Hepatocyte (in vitro differentiated cells): Measurements from ENCODE around the gene KCNK13. TPM values are rescaled to one million over a fixed set of nuclear protein-coding genes. Genes with fewer than 3 reads are reported as not detected.
A peak's percentile ranks its signal among the peaks of the same experiment; 100 is the strongest.

Experiments used
- DNase-seq: peaks from one replicate; pipeline ENCODE4 v3.0.0-alpha.2; 2016; ENCODE audit warnings: low spot score
- H2AFZ ChIP-seq: fragments of 200-600 bp; sonication (generic); 2 replicates; pipeline ENCODE4 v1.6.0; 2016; ENCODE audit warnings: antibody characterized with exemption, mild to moderate bottlenecking
- H3K27ac ChIP-seq: fragments of 200-600 bp; sonication (generic); 2 replicates; pipeline ENCODE4 v1.5.1; 2016; ENCODE audit warnings: mild to moderate bottlenecking
- H3K27me3 ChIP-seq: fragments of 200-600 bp; sonication (generic); 2 replicates; pipeline ENCODE4 v1.6.1; 2016
- H3K36me3 ChIP-seq: fragments of 200-600 bp; sonication (generic); replicated peaks from 2 replicates; pipeline ENCODE4 v1.5.1; 2016; ENCODE audit warnings: low read depth; ENCODE audit not compliant: insufficient read depth
- H3K4me1 ChIP-seq: fragments of 200-600 bp; sonication (generic); 2 replicates; pipeline ENCODE4 v1.5.1; 2016; ENCODE audit warnings: mild to moderate bottlenecking, moderate library complexity; ENCODE audit not compliant: insufficient read depth
- H3K4me2 ChIP-seq: fragments of 200-600 bp; sonication (generic); 2 replicates; pipeline ENCODE4 v1.6.0; 2016
- H3K4me3 ChIP-seq: fragments of 200-600 bp; sonication (generic); 2 replicates; pipeline ENCODE4 v1.5.1; 2016; ENCODE audit warnings: mild to moderate bottlenecking
- H3K79me2 ChIP-seq: fragments of 200-600 bp; sonication (generic); 2 replicates; pipeline ENCODE4 v1.6.0; 2017; ENCODE audit warnings: mild to moderate bottlenecking
- H3K9me2 ChIP-seq: fragments of 200-600 bp; sonication (generic); replicated peaks from 2 replicates; pipeline ENCODE4 v1.6.0; 2017; ENCODE audit warnings: mild to moderate bottlenecking; ENCODE audit not compliant: insufficient read depth
- H3K9me3 ChIP-seq: fragments of 200-600 bp; sonication (generic); 2 replicates; pipeline ENCODE4 v1.5.1; 2016; ENCODE audit warnings: low read depth, mild to moderate bottlenecking
- H4K20me1 ChIP-seq: fragments of 200-600 bp; sonication (generic); 2 replicates; pipeline ENCODE4 v1.6.0; 2016; ENCODE audit warnings: mild to moderate bottlenecking; ENCODE audit not compliant: insufficient read depth, poor library complexity, severe bottlenecking
- CTCF ChIP-seq: fragments of 200-600 bp; sonication (generic); IDR thresholded peaks from 2 replicates; pipeline ENCODE4 v1.5.1; 2016; ENCODE audit warnings: antibody characterized with exemption, mild to moderate bottlenecking; ENCODE audit not compliant: poor library complexity
- EZH2 ChIP-seq: fragments of 200-600 bp; sonication (generic); IDR thresholded peaks from 2 replicates; pipeline ENCODE4 v1.6.1; 2016; ENCODE audit warnings: antibody characterized with exemption, mild to moderate bottlenecking, borderline replicate concordance
- EZH2phosphoT487 ChIP-seq: fragments of 200-600 bp; sonication (generic); IDR thresholded peaks from one replicate; pipeline ENCODE4 v1.6.1; 2018; ENCODE audit warnings: antibody characterized with exemption, mild to moderate bottlenecking, low read depth, moderate library complexity; ENCODE audit not compliant: unreplicated experiment, severe bottlenecking
- WGBS: methylation state at CpG from one replicate; pipeline ENCODE4 v1.1.6; 2016; ENCODE audit warnings: low lambda C conversion rate; ENCODE audit errors: missing lambda C conversion rate; 5-methylcytosine and 5-hydroxymethylcytosine counted together
- polyA plus RNA-seq: library from polyadenylated mRNA; unstranded; fragments of >200 nt; fragmentation: Nextera tagmentation; extraction: Ambion mirVana; gene quantifications from 2 replicates; pipeline ENCODE4 v1.2.1, GENCODE V29; 2016
- total RNA-seq: library from RNA; depleted of rRNA; stranded (reverse); fragments of >200 nt; gene quantifications from 2 replicates; pipeline ENCODE4 v1.2.3, GENCODE V29; 2014

KCNK13 gene
- total and polyA plus RNA-seq, 2 experiments from 2014 or later = 0.15 to 0.47 TPM

- Histone ChIP-seq H4K20me1 (no peaks in the 10 kb centered on the region), H3K27ac (no peak overlapping the region), H3K4me2 (no peak overlapping the region), H3K4me3 (no peak overlapping the region), H3K9me2 (no peaks in the 10 kb centered on the region), H3K4me1 (no peaks in the 10 kb centered on the region), H3K27me3 (no peaks in the 10 kb centered on the region), H2AFZ (no peak overlapping the region), H3K9me3 (no peaks in the 10 kb centered on the region), H3K36me3 (no peaks in the 10 kb centered on the region), H3K79me2 (no peaks in the 10 kb centered on the region)
- 88% methylated on average over 4 of the region's 4 CpGs for WGBS
- TF ChIP-seq CTCF = no peak
- no peak for TF ChIP-seq EZH2
- no peak for TF ChIP-seq EZH2phosphoT487
- no peak for DNase-seq
Measured at GRCh38 chr14:90105756-90106155, 44.0 kb downstream of the KCNK13 start.

DNA sequence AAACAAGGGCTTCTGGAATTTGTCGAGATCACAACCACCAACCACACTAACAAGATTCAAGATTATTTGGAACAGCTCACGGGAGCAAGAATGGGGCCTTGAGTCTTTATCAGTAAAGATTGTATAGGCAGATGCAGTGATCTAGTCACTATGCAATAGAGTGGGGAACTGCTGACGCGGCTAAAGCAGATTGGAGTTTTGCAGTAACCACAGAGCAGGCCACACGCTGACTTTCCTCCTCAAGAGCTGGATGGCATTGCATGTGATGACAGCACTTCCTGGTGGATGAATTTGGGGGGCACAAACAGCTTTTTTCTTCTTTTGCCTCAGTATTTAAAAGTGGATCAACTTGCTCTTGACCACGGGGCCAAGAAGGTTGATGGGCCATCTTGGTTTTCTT is 46.0 kb downstream of the KCNK13 start:
- TF ChIP-seq EZH2phosphoT487 (no peak), EZH2 (no peak), CTCF (no peak)
- Histone ChIP-seq H3K36me3 (no peaks in the 10 kb centered on the region), H3K9me3 (no peaks in the 10 kb centered on the region), H3K4me3 (no peak overlapping the region), H3K27ac (no peak overlapping the region), H3K79me2 (no peaks in the 10 kb centered on the region), H3K4me2 (no peak overlapping the region), H2AFZ (no peak overlapping the region), H4K20me1 (no peaks in the 10 kb centered on the region), H3K27me3 (no peaks in the 10 kb centered on the region), H3K4me1 (no peaks in the 10 kb centered on the region), H3K9me2 (no peaks in the 10 kb centered on the region)
- 88% methylated on average over 6 of the region's 6 CpGs for WGBS
- no peak for DNase-seq

DNA sequence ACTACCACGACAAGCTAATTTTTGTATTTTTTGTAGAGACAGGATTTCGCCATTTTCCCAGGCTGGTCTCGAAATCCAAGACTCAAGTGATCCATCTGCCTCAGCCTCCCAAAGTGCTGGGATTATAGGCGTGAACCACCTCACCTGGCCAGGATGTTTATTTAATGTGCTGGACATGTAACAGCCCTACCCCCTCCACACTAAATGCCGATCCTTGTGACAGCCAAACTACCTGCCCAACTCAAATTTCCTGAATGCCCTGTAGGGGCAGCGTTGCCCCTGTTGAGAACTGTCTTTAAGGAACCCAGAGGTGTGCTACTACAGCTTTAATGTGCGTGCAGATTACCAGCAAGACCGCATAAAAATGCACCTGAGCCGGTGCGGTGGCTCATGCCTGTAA is 48.1 kb downstream of the KCNK13 start:
- no peak for DNase-seq
- Histone ChIP-seq H3K79me2 (no peaks in the 10 kb centered on the region), H3K9me2 (no peaks in the 10 kb centered on the region), H3K36me3 (no peaks in the 10 kb centered on the region), H3K9me3 (no peaks in the 10 kb centered on the region), H3K27ac (no peak overlapping the region), H2AFZ (no peak overlapping the region), H4K20me1 (no peaks in the 10 kb centered on the region), H3K4me1 (no peaks in the 10 kb centered on the region), H3K27me3 (no peaks in the 10 kb centered on the region), H3K4me2 (no peak overlapping the region), H3K4me3 (no peak overlapping the region)
- no peak for TF ChIP-seq EZH2phosphoT487
- peak; percentile 28 for TF ChIP-seq CTCF
- no peak for TF ChIP-seq EZH2
- WGBS = 73% methylated on average over 10 of the region's 10 CpGs

DNA sequence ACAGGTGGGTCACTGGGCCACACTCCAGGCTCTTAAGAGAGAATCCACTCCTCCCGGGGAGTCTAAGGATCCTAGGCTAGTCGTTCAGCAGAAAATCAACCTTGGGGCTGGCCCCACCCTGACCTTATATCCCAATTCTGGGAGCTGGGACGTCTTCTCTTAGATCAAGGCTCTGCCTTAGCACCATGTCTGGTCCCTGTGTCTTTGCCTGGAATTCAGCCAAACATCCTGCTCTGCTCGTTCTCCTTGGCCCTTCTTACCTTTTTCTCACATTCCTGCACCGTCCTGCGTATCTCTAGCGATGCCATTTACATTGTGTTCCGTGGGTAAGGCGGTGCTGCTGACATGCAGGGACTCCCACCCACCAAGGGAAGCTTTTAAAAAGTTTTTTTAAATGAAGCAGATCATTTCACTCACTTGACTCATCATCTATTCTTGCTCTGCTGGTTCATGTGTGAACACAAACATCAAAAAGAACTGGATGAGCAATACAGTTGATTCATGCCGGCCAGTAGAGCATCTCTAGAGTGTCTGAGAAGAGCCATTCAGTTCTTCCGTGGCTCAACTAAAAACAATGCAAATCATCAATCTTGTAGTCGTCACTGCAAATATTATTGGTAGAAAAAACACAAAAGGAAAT is 50.2 kb downstream of the KCNK13 start:
- TF ChIP-seq EZH2 = no peak
- TF ChIP-seq CTCF = no peak
- no peak for TF ChIP-seq EZH2phosphoT487
- Histone ChIP-seq H3K4me1 (no peaks in the 10 kb centered on the region), H4K20me1 (no peaks in the 10 kb centered on the region), H3K4me3 (no peak overlapping the region), H3K4me2 (no peak overlapping the region), H3K36me3 (no peaks in the 10 kb centered on the region), H3K9me2 (no peaks in the 10 kb centered on the region), H3K27me3 (no peaks in the 10 kb centered on the region), H3K79me2 (no peaks in the 10 kb centered on the region), H2AFZ (no peak overlapping the region), H3K27ac (no peak overlapping the region), H3K9me3 (no peaks in the 10 kb centered on the region)
- no peak for DNase-seq
- 74% methylated on average over 12 of the region's 12 CpGs for WGBS
